ENCODE results near the gene MRPS6.

The MRPS6 gene

GRCh38 chr21:34126269-34126668 lies 52.9 kb downstream of the MRPS6 start:
- Histone ChIP-seq H3K4me1 (ENCODE audit: low read length) (peaks cover 7% of the 10 kb centered on the region; the same call in 1 of the 2 replicates), H4K20me1 (ENCODE audit: insufficient read depth, low read length) (peaks cover 9% of the 10 kb centered on the region; the same call in 1 of the 2 replicates), H3K79me2 (ENCODE audit: low read length) (peaks cover 29% of the 10 kb centered on the region), H2AFZ (ENCODE audit: low read depth, low read length) (no peak overlapping the region), H3K9ac (ENCODE audit: low read length) (no peak overlapping the region), H3K9me3 (ENCODE audit: insufficient read depth, low read length) (no peaks in the 10 kb centered on the region), H3K4me3 (ENCODE audit: low read length) (no peak overlapping the region), H3K4me2 (ENCODE audit: low read length) (no peak overlapping the region), H3K27ac (ENCODE audit: low read length) (no peak overlapping the region), H3K27me3 (ENCODE audit: low read depth, low read length) (no peaks in the 10 kb centered on the region), H3K36me3 (replicated peaks; ENCODE audit: low read depth, low read length) (peaks cover 10% of the 10 kb centered on the region)
- TF ChIP-seq EZH2phosphoT487 (IDR thresholded peaks at IDR 0.05; ENCODE audit: low read depth): no peak
- TF ChIP-seq CTCF (IDR thresholded peaks at IDR 0.05; ENCODE audit: low read depth, low read length): no peak

GRCh38 chr21:34126691-34127090 lies 53.3 kb downstream of the MRPS6 start:
- H3K79me2 ChIP-seq (ENCODE audit: low read length): peaks cover 31% of the 10 kb centered on the region
- no peak overlapping the region for H3K9ac ChIP-seq (ENCODE audit: low read length)
- TF ChIP-seq EZH2phosphoT487 (IDR thresholded peaks at IDR 0.05; ENCODE audit: low read depth) (no peak), CTCF (IDR thresholded peaks at IDR 0.05; ENCODE audit: low read depth, low read length) (no peak)

GRCh38 chr21:34128124-34128523 lies 54.7 kb downstream of the MRPS6 start:
- Histone ChIP-seq H3K4me2 (ENCODE audit: low read length) (no peak overlapping the region), H2AFZ (ENCODE audit: low read depth, low read length) (no peak overlapping the region), H3K27me3 (ENCODE audit: low read depth, low read length) (no peaks in the 10 kb centered on the region), H3K4me1 (ENCODE audit: low read length) (peaks cover 7% of the 10 kb centered on the region; the same call in 1 of the 2 replicates), H3K27ac (ENCODE audit: low read length) (no peak overlapping the region), H3K4me3 (ENCODE audit: low read length) (no peak overlapping the region), H3K79me2 (ENCODE audit: low read length) (peaks cover 38% of the 10 kb centered on the region), H3K9me3 (ENCODE audit: insufficient read depth, low read length) (no peaks in the 10 kb centered on the region), H3K9ac (ENCODE audit: low read length) (no peak overlapping the region), H4K20me1 (ENCODE audit: insufficient read depth, low read length) (peaks cover 9% of the 10 kb centered on the region; the same call in 1 of the 2 replicates), H3K36me3 (replicated peaks; ENCODE audit: low read depth, low read length) (peaks cover 15% of the 10 kb centered on the region)
- TF ChIP-seq CTCF (IDR thresholded peaks at IDR 0.05; ENCODE audit: low read depth, low read length) (no peak), EZH2phosphoT487 (IDR thresholded peaks at IDR 0.05; ENCODE audit: low read depth) (no peak)

More at GRCh38 chr21:34126691-34127090, 53.3 kb downstream of the MRPS6 start:
- Histone ChIP-seq H3K27me3 (ENCODE audit: low read depth, low read length) (no peaks in the 10 kb centered on the region), H3K9me3 (ENCODE audit: insufficient read depth, low read length) (no peaks in the 10 kb centered on the region), H3K4me1 (ENCODE audit: low read length) (peaks cover 7% of the 10 kb centered on the region; the same call in 1 of the 2 replicates), H3K4me2 (ENCODE audit: low read length) (no peak overlapping the region), H3K4me3 (ENCODE audit: low read length) (no peak overlapping the region), H2AFZ (ENCODE audit: low read depth, low read length) (no peak overlapping the region), H3K27ac (ENCODE audit: low read length) (no peak overlapping the region), H3K36me3 (replicated peaks; ENCODE audit: low read depth, low read length) (peaks cover 12% of the 10 kb centered on the region), H4K20me1 (ENCODE audit: insufficient read depth, low read length) (peaks cover 9% of the 10 kb centered on the region; the same call in 1 of the 2 replicates)

- Histone ChIP-seq H3K4me2 (ENCODE audit: low read length) (no peak overlapping the region), H4K20me1 (ENCODE audit: insufficient read depth, low read length) (peaks cover 9% of the 10 kb centered on the region; the same call in 1 of the 2 replicates), H3K4me3 (ENCODE audit: low read length) (no peak overlapping the region), H3K36me3 (replicated peaks; ENCODE audit: low read depth, low read length) (peaks cover 19% of the 10 kb centered on the region), H3K9me3 (ENCODE audit: insufficient read depth, low read length) (no peaks in the 10 kb centered on the region), H2AFZ (ENCODE audit: low read depth, low read length) (no peak overlapping the region), H3K4me1 (ENCODE audit: low read length) (peaks cover 7% of the 10 kb centered on the region; the same call in 1 of the 2 replicates), H3K79me2 (ENCODE audit: low read length) (peaks cover 41% of the 10 kb centered on the region), H3K27ac (ENCODE audit: low read length) (no peak overlapping the region), H3K9ac (ENCODE audit: low read length) (no peak overlapping the region), H3K27me3 (ENCODE audit: low read depth, low read length) (no peaks in the 10 kb centered on the region)
- TF ChIP-seq CTCF (IDR thresholded peaks at IDR 0.05; ENCODE audit: low read depth, low read length): no peak
- no peak for TF ChIP-seq EZH2phosphoT487 (IDR thresholded peaks at IDR 0.05; ENCODE audit: low read depth)
Observed at GRCh38 chr21:34128674-34129038, 55.3 kb downstream of the MRPS6 start.
